Endodermal cell (in vitro differentiated cells): ENCODE data around the gene PRKACA. TPM values are rescaled to one million over a fixed set of nuclear protein-coding genes. Genes with fewer than 3 reads are reported as not detected.

Source experiments
- DNase-seq: peaks from one replicate; pipeline ENCODE4 v3.0.0-alpha.2; 2017
- H3K27ac ChIP-seq: 2 replicates; pipeline ENCODE4 v1.5.1; 2013; ENCODE audit warnings: mild to moderate bottlenecking, low read depth, low read length, moderate library complexity
- H3K27me3 ChIP-seq: 2 replicates; pipeline ENCODE4 v1.6.1; 2013; ENCODE audit warnings: mild to moderate bottlenecking, low read length, moderate library complexity; ENCODE audit not compliant: insufficient read depth, control insufficient read depth, poor library complexity, severe bottlenecking
- H3K36me3 ChIP-seq: 2 replicates; pipeline ENCODE4 v1.7.0; 2013; ENCODE audit warnings: mild to moderate bottlenecking, low read length, moderate library complexity; ENCODE audit not compliant: control insufficient read depth, insufficient read depth
- H3K4me1 ChIP-seq: one replicate; pipeline ENCODE4 v1.7.0; 2013; ENCODE audit warnings: low read length; ENCODE audit not compliant: control insufficient read depth, insufficient read depth
- H3K4me3 ChIP-seq: 2 replicates; pipeline ENCODE4 v1.5.1; 2013; ENCODE audit warnings: mild to moderate bottlenecking, low read length, moderate library complexity
- H3K9ac ChIP-seq: 2 replicates; pipeline ENCODE4 v1.6.1; 2013; ENCODE audit warnings: mild to moderate bottlenecking, low read length, moderate library complexity; ENCODE audit not compliant: poor library complexity, severe bottlenecking; ENCODE audit errors: extremely low read depth
- H3K9me3 ChIP-seq: 2 replicates; pipeline ENCODE4 v1.6.1; 2013; ENCODE audit warnings: mild to moderate bottlenecking, low read length, moderate library complexity; ENCODE audit not compliant: control insufficient read depth
- H3K27ac Mint-ChIP-seq: 2 replicates; pipeline ENCODE4 v1.8.0; 2020; ENCODE audit warnings: mixed read lengths
- H3K27me3 Mint-ChIP-seq: 2 replicates; pipeline ENCODE4 v1.8.0; 2021; ENCODE audit warnings: mild to moderate bottlenecking, mixed read lengths; ENCODE audit not compliant: insufficient read depth
- H3K36me3 Mint-ChIP-seq: 2 replicates; pipeline ENCODE4 v1.8.0; 2020; ENCODE audit warnings: low read depth, mixed read lengths
- H3K4me1 Mint-ChIP-seq: 2 replicates; pipeline ENCODE4 v1.8.0; 2020; ENCODE audit warnings: mixed read lengths
- H3K4me3 Mint-ChIP-seq: 2 replicates; pipeline ENCODE4 v1.8.0; 2020; ENCODE audit warnings: mild to moderate bottlenecking, moderate library complexity, mixed read lengths
- H3K9me3 Mint-ChIP-seq: 2 replicates; pipeline ENCODE4 v1.8.0; 2020; ENCODE audit warnings: mild to moderate bottlenecking, mixed read lengths
- CTCF ChIP-seq: fragments of 200-600 bp; sonication (generic); conservative IDR thresholded peaks from 2 replicates; pipeline ENCODE4 v1.5.0; 2021; ENCODE audit warnings: antibody characterized with exemption, mild to moderate bottlenecking
- WGBS, 2 experiments: methylation state at CpG; one replicate each; pipeline versions ENCODE4 v1.1.5 to v1.1.7; 2013; ENCODE audit warnings: missing lambda C conversion rate in 2 of 2, mixed read lengths in 1 of 2; ENCODE audit not compliant: insufficient coverage in 1 of 2, insufficient read length in 1 of 2; 5-methylcytosine and 5-hydroxymethylcytosine counted together
- total RNA-seq, 2 donors: library from RNA; stranded (reverse); fragmentation: NEBNext Ultra II Directional in 1 of 2; extraction: Animal tissue kit (Norgen Biotek cat#: 25700) in 1 of 2; gene quantifications; 2 replicates in 1 of 2; 3 replicates in 1 of 2; pipeline ENCODE4 v1.2.1, GENCODE V29; 2021

PRKACA gene
- total RNA-seq, 2 donors from 2014 or later = 62.1 to 73.8 TPM

- H3K4me3 ChIP-seq = peak overlapping the region; percentile 96
- no peaks in the 10 kb centered on the region for H3K27me3 ChIP-seq
- H3K9me3 ChIP-seq = no peaks in the 10 kb centered on the region
- DNase-seq = no peak
- H3K27me3 Mint-ChIP-seq = peaks cover 26% of the 10 kb centered on the region
- H3K4me1 Mint-ChIP-seq = peaks cover 3% of the 10 kb centered on the region
- peak overlapping the region; percentile 82 for H3K27ac ChIP-seq
- peak overlapping the region; percentile 79 for H3K4me3 Mint-ChIP-seq
- H3K9ac ChIP-seq = peak overlapping the region; percentile 45
- 45 to 79% methylated on average over 9 to 24 of the region's 24 CpGs for WGBS, 2 experiments
- peaks cover 4% of the 10 kb centered on the region for H3K36me3 ChIP-seq
- no peaks in the 10 kb centered on the region for H3K4me1 ChIP-seq
- H3K36me3 Mint-ChIP-seq = peaks cover 5% of the 10 kb centered on the region
- H3K9me3 Mint-ChIP-seq = no peaks in the 10 kb centered on the region
- TF ChIP-seq CTCF = no peak
- H3K27ac Mint-ChIP-seq = peak overlapping the region; percentile 84
Measured at GRCh38 chr19:14081797-14082674, 35.5 kb downstream of the PRKACA start.

DNA sequence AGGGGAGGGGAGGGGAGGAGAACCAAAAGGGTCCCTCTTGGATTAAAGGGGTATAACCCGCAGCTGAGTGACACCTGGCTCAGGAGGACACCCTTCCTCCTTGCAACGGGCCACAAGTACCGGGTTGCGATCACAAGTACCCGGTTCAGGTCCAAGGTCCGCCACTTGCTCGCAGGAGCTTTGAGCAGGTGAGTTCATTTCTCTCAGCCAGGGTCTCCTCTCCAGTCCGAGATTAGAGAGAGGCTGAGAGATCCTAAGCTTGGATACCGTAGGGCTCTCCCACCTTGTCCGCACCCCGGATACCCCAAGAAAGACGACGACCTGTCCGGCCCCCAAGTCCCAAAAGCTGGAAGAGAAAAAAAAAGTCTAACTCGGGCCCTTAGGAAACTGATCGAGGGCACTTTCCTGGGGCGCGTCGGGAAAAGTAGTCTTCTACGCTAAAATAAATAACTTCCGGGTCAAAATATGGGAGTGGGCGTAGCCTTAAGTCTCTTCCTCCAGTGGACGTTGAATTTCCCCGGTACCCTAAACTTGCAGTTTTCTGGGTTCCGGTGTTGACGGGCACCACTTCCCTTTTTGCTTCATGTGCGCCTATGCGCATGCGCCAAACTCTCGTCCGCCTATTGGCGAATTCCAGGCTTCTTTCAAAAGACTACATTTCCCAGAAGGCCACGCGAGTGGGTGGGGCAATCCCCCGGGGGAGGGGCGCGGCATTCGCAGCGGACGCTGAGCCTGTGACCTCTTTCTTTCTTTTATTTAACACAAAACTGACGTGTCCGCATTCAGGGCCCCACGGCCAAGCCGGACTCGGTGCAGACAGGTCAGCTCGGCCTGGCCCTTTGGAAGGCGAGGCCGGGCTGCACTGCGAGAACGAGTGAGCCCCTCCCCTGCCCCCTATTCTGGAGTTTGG, 36.4 kb downstream of the PRKACA start:
- Mint-ChIP-seq H3K9me3 (no peaks in the 10 kb centered on the region), H3K27me3 (peaks cover 30% of the 10 kb centered on the region), H3K4me3 (peak overlapping the region; percentile 79), H3K36me3 (no peaks in the 10 kb centered on the region), H3K27ac (peak overlapping the region; percentile 96), H3K4me1 (peaks cover 3% of the 10 kb centered on the region)
- peak overlapping the region; percentile 71 for H3K9ac ChIP-seq
- peak overlapping the region; percentile 96 for H3K4me3 ChIP-seq
- TF ChIP-seq CTCF = peak; percentile 14
- H3K27me3 ChIP-seq = peaks cover under 1% of the 10 kb centered on the region
- DNase-seq = peak; percentile 99
- no peaks in the 10 kb centered on the region for H3K36me3 ChIP-seq
- H3K9me3 ChIP-seq = no peaks in the 10 kb centered on the region
- H3K4me1 ChIP-seq = no peaks in the 10 kb centered on the region
- peak overlapping the region; percentile 82 for H3K27ac ChIP-seq
- WGBS, 2 experiments = 2 to 3% methylated on average over 42 to 50 of the region's 50 CpGs

GRCh38 chr19:14078411-14078810, 39.2 kb downstream of the PRKACA start:
- peaks cover 47% of the 10 kb centered on the region for H3K27me3 Mint-ChIP-seq

More at GRCh38 chr19:14078411-14078810, 39.2 kb downstream of the PRKACA start:
- no peak overlapping the region for H3K27ac Mint-ChIP-seq
- H3K4me1 Mint-ChIP-seq = peaks cover 1% of the 10 kb centered on the region
- Histone ChIP-seq H3K27me3 (peaks cover 25% of the 10 kb centered on the region), H3K9me3 (no peaks in the 10 kb centered on the region), H3K36me3 (no peaks in the 10 kb centered on the region), H3K9ac (no peak overlapping the region), H3K4me3 (no peak overlapping the region), H3K4me1 (no peaks in the 10 kb centered on the region), H3K27ac (no peak overlapping the region)
- no peak overlapping the region for H3K4me3 Mint-ChIP-seq
- no peak for TF ChIP-seq CTCF
- no peak for DNase-seq
- no peaks in the 10 kb centered on the region for H3K9me3 Mint-ChIP-seq
- 100% methylated on average over 2 of the region's 2 CpGs; no CpG with 5 or more reads in 1 of the 2 experiments for WGBS, 2 experiments
- H3K36me3 Mint-ChIP-seq = no peaks in the 10 kb centered on the region
